Mesenchymal stem cell (in vitro differentiated cells and primary cell): ENCODE results near the gene CCL20.

ENCODE experiments used
- DNase-seq: peaks from one replicate; pipeline ENCODE4 v3.0.0-alpha.2; 2013
- H2AFZ ChIP-seq: one replicate; pipeline ENCODE4 v1.6.1; 2013; ENCODE audit warnings: low read depth, mild to moderate bottlenecking, control low read depth, inconsistent platforms, low read length, moderate library complexity
- H2AK5ac ChIP-seq: 2 replicates; pipeline ENCODE4 v1.6.1; 2013; ENCODE audit warnings: low read length, moderate library complexity, mild to moderate bottlenecking, inconsistent platforms; ENCODE audit not compliant: severe bottlenecking
- H2BK120ac ChIP-seq: one replicate; pipeline ENCODE4 v1.6.1; 2013; ENCODE audit warnings: low read depth, mild to moderate bottlenecking, inconsistent platforms, low read length, moderate library complexity
- H2BK12ac ChIP-seq, 2 experiments: one replicate each; pipeline ENCODE4 v1.6.1; 2013; ENCODE audit warnings: inconsistent platforms in 2 of 2, low read length in 2 of 2, mild to moderate bottlenecking in 2 of 2, moderate library complexity in 2 of 2, control low read depth in 1 of 2
- H2BK15ac ChIP-seq: one replicate; pipeline ENCODE4 v1.6.1; 2013; ENCODE audit warnings: mild to moderate bottlenecking, low read depth, inconsistent platforms; ENCODE audit not compliant: poor library complexity, severe bottlenecking
- H2BK5ac ChIP-seq: 2 replicates; pipeline ENCODE4 v1.6.1; 2013; ENCODE audit warnings: low read depth, mild to moderate bottlenecking, low read length, control low read depth, inconsistent platforms; ENCODE audit not compliant: poor library complexity, severe bottlenecking
- H3K14ac ChIP-seq, 2 experiments: one replicate each; pipeline ENCODE4 v1.6.1; 2013; ENCODE audit warnings: inconsistent platforms in 2 of 2, low read length in 2 of 2, control low read depth in 1 of 2, mild to moderate bottlenecking in 1 of 2, moderate library complexity in 1 of 2
- H3K18ac ChIP-seq, 2 experiments: one replicate each; pipeline ENCODE4 v1.6.1; 2013; ENCODE audit warnings: inconsistent platforms in 2 of 2, low read length in 2 of 2, control low read depth in 1 of 2, low read depth in 1 of 2, mild to moderate bottlenecking in 1 of 2
- H3K23ac ChIP-seq, 2 experiments: one replicate each; pipeline ENCODE4 v1.6.1; 2013; ENCODE audit warnings: inconsistent platforms in 2 of 2, low read length in 2 of 2, mild to moderate bottlenecking in 2 of 2, moderate library complexity in 2 of 2, control low read depth in 1 of 2
- H3K27ac ChIP-seq: 2 replicates; pipeline ENCODE4 v1.5.1; 2013; ENCODE audit warnings: mild to moderate bottlenecking, moderate library complexity, low read length, control low read depth, inconsistent platforms; ENCODE audit not compliant: poor library complexity, severe bottlenecking
- H3K27me3 ChIP-seq, 2 experiments: 2 replicates each; pipeline versions ENCODE4 v1.6.1 to v1.7.0; 2013; ENCODE audit warnings: low read length in 2 of 2, mild to moderate bottlenecking in 2 of 2, moderate library complexity in 2 of 2, control low read depth in 1 of 2, inconsistent platforms in 1 of 2; ENCODE audit not compliant: control insufficient read depth in 1 of 2, insufficient read depth in 1 of 2
- H3K36me3 ChIP-seq, 2 experiments: 2 replicates each; pipeline versions ENCODE4 v1.6.1 to v1.7.0; 2013; ENCODE audit warnings: low read length in 2 of 2, control low read depth in 1 of 2, inconsistent platforms in 1 of 2, low read depth in 1 of 2, mild to moderate bottlenecking in 1 of 2; ENCODE audit not compliant: insufficient read depth in 2 of 2, control insufficient read depth in 1 of 2
- H3K4ac ChIP-seq, 2 experiments: one replicate each; pipeline ENCODE4 v1.6.1; 2013; ENCODE audit warnings: inconsistent platforms in 2 of 2, low read length in 2 of 2, mild to moderate bottlenecking in 2 of 2, moderate library complexity in 2 of 2, control low read depth in 1 of 2, low read depth in 1 of 2
- H3K4me1 ChIP-seq: 2 replicates; pipeline ENCODE4 v1.6.1; 2013; ENCODE audit warnings: low read depth, low read length, control low read depth; ENCODE audit not compliant: control insufficient read depth, insufficient read depth
- H3K4me2 ChIP-seq: 2 replicates; pipeline ENCODE4 v1.6.1; 2013; ENCODE audit warnings: low read length, mild to moderate bottlenecking, inconsistent platforms; ENCODE audit not compliant: poor library complexity, severe bottlenecking
- H3K4me3 ChIP-seq, 2 experiments: 2 replicates each; pipeline versions ENCODE4 v1.5.1 to v1.7.0; 2013; ENCODE audit warnings: low read length in 2 of 2, mild to moderate bottlenecking in 2 of 2, control low read depth in 1 of 2, low read depth in 1 of 2; ENCODE audit not compliant: insufficient read depth in 1 of 2
- H3K79me1 ChIP-seq: replicated peaks from 2 replicates; pipeline ENCODE4 v1.6.1; 2013; ENCODE audit warnings: mild to moderate bottlenecking, control low read depth, low read length, inconsistent platforms; ENCODE audit not compliant: poor library complexity, severe bottlenecking
- H3K9ac ChIP-seq: 2 replicates; pipeline ENCODE4 v1.7.0; 2013; ENCODE audit warnings: mild to moderate bottlenecking, low read length, moderate library complexity
- H3K9me3 ChIP-seq: 2 replicates; pipeline ENCODE4 v1.7.0; 2013; ENCODE audit warnings: mild to moderate bottlenecking, low read length; ENCODE audit not compliant: control insufficient read depth
- H4K8ac ChIP-seq: one replicate; pipeline ENCODE4 v1.6.1; 2013; ENCODE audit warnings: inconsistent platforms, mild to moderate bottlenecking, low read length, moderate library complexity
- H4K91ac ChIP-seq: one replicate; pipeline ENCODE4 v1.6.1; 2013; ENCODE audit warnings: mild to moderate bottlenecking, low read length, inconsistent platforms
- WGBS: methylation state at CpG from one replicate; pipeline ENCODE4 v1.1.7; 2013; ENCODE audit warnings: mixed read lengths; 5-methylcytosine and 5-hydroxymethylcytosine counted together

Gene CCL20

GRCh38 chr2:227804975-227805374 is 8.7 kb upstream of the CCL20 start:
- Histone ChIP-seq H3K79me1 (no peaks in the 10 kb centered on the region), H3K36me3 (no peaks in the 10 kb centered on the region), H3K27me3 (no peaks in the 10 kb centered on the region), H3K14ac (no peak overlapping the region), H2BK12ac (no peak overlapping the region), H3K27ac (no peak overlapping the region), H2BK120ac (no peak overlapping the region), H3K4ac (no peak overlapping the region), H2BK5ac (no peak overlapping the region), H2BK15ac (no peak overlapping the region), H3K4me1 (no peaks in the 10 kb centered on the region), H3K18ac (no peak overlapping the region), H3K9me3 (no peaks in the 10 kb centered on the region), H2AK5ac (no peak overlapping the region), H3K4me3 (no peak overlapping the region), H4K8ac (no peak overlapping the region), H3K4me2 (no peak overlapping the region), H3K9ac (no peak overlapping the region), H2AFZ (no peak overlapping the region), H4K91ac (no peak overlapping the region), H3K23ac (no peak overlapping the region)
- DNase-seq: peak; percentile 18
- WGBS: 90% methylated on average over 3 of the region's 4 CpGs

GRCh38 chr2:227805578-227805977 is 8.1 kb upstream of the CCL20 start:
- no peaks in the 10 kb centered on the region for H3K4me1 ChIP-seq

GRCh38 chr2:227808936-227809335 is 4.7 kb upstream of the CCL20 start:
- Histone ChIP-seq H2BK12ac (no peak overlapping the region), H2BK5ac (no peak overlapping the region), H3K36me3 (no peaks in the 10 kb centered on the region), H2AFZ (no peak overlapping the region), H3K18ac (no peak overlapping the region), H3K4ac (no peak overlapping the region), H2BK15ac (no peak overlapping the region), H3K27ac (no peak overlapping the region), H4K8ac (no peak overlapping the region), H4K91ac (no peak overlapping the region), H3K4me2 (no peak overlapping the region), H3K79me1 (no peaks in the 10 kb centered on the region), H3K27me3 (no peaks in the 10 kb centered on the region), H3K4me1 (no peaks in the 10 kb centered on the region), H2AK5ac (no peak overlapping the region), H3K4me3 (no peak overlapping the region), H2BK120ac (no peak overlapping the region), H3K9me3 (no peaks in the 10 kb centered on the region), H3K9ac (no peak overlapping the region), H3K23ac (no peak overlapping the region), H3K14ac (no peak overlapping the region)
- DNase-seq: no peak
- WGBS: no CpG with 5 or more reads among the region's 1 CpG

More at GRCh38 chr2:227805578-227805977, 8.1 kb upstream of the CCL20 start:
- H3K4me3 ChIP-seq: no peak overlapping the region
- H3K36me3 ChIP-seq: no peaks in the 10 kb centered on the region
- H3K9me3 ChIP-seq: no peaks in the 10 kb centered on the region
- no peaks in the 10 kb centered on the region for H3K27me3 ChIP-seq
- H3K4me2 ChIP-seq: no peak overlapping the region
- no peak for DNase-seq
- no peak overlapping the region for H2BK15ac ChIP-seq
- no peak overlapping the region for H2AK5ac ChIP-seq
- no peak overlapping the region for H4K91ac ChIP-seq
- H2AFZ ChIP-seq: no peak overlapping the region
- H2BK5ac ChIP-seq: no peak overlapping the region
- whole genome bisulfite sequencing: 95% methylated on average over 15 of the region's 15 CpGs
- H3K18ac ChIP-seq: no peak overlapping the region
- no peaks in the 10 kb centered on the region for H3K79me1 ChIP-seq
- H3K9ac ChIP-seq: no peak overlapping the region
- H2BK12ac ChIP-seq: no peak overlapping the region
- H3K23ac ChIP-seq: no peak overlapping the region
- no peak overlapping the region for H3K14ac ChIP-seq
- no peak overlapping the region for H3K4ac ChIP-seq
- H4K8ac ChIP-seq: no peak overlapping the region
- H3K27ac ChIP-seq: no peak overlapping the region
- no peak overlapping the region for H2BK120ac ChIP-seq

- Histone ChIP-seq H2AK5ac (no peak overlapping the region), H3K79me1 (no peaks in the 10 kb centered on the region), H3K18ac (no peak overlapping the region), H3K36me3 (no peaks in the 10 kb centered on the region), H2BK120ac (no peak overlapping the region), H3K4me2 (no peak overlapping the region), H3K4ac (no peak overlapping the region), H2BK15ac (no peak overlapping the region), H3K27me3 (no peaks in the 10 kb centered on the region), H2BK5ac (no peak overlapping the region), H2BK12ac (no peak overlapping the region), H2AFZ (no peak overlapping the region), H4K8ac (no peak overlapping the region), H3K4me3 (no peak overlapping the region), H3K23ac (no peak overlapping the region), H3K9ac (no peak overlapping the region), H3K4me1 (no peaks in the 10 kb centered on the region), H3K14ac (no peak overlapping the region), H4K91ac (no peak overlapping the region), H3K9me3 (no peaks in the 10 kb centered on the region), H3K27ac (no peak overlapping the region)
- DNase-seq: peak; percentile 20
- 93% methylated on average over 3 of the region's 4 CpGs for WGBS
Measured at GRCh38 chr2:227812001-227812400, 1.6 kb upstream of the CCL20 start.
